Measurements from ENCODE around the gene RTP5.

Gene RTP5

GRCh38 chr2:241843321-241844065 lies 26.0 kb upstream of the RTP5 start:
- in situ Hi-C loops (cut with MboI; ENCODE audit: low sequenced_read_pairs), result no loop called here

GRCh38 chr2:241844066-241844728 lies 25.3 kb upstream of the RTP5 start:
- in situ Hi-C loops (cut with MboI; ENCODE audit: low sequenced_read_pairs), result no loop called here

GRCh38 chr2:241844831-241845578 lies 24.5 kb upstream of the RTP5 start:
- in situ Hi-C loops (cut with MboI; ENCODE audit: low sequenced_read_pairs), result no loop called here

GRCh38 chr2:241846406-241846805 lies 23.1 kb upstream of the RTP5 start:
- in situ Hi-C loops (cut with MboI; ENCODE audit: low sequenced_read_pairs), result no loop called here

- in situ Hi-C loops (cut with MboI; ENCODE audit: low sequenced_read_pairs), result no loop called here
Observed at GRCh38 chr2:241848761-241849615, 20.5 kb upstream of the RTP5 start.

- in situ Hi-C loops (cut with MboI; ENCODE audit: low sequenced_read_pairs), result no loop called here
Observed at GRCh38 chr2:241849616-241850543, 19.6 kb upstream of the RTP5 start.

GRCh38 chr2:241850544-241851324 lies 18.8 kb upstream of the RTP5 start:
- in situ Hi-C loops (cut with MboI; ENCODE audit: low sequenced_read_pairs), result no loop called here

GRCh38 chr2:241851325-241852115 lies 18.0 kb upstream of the RTP5 start:
- in situ Hi-C loops (cut with MboI; ENCODE audit: low sequenced_read_pairs), result no loop called here

- in situ Hi-C loops (cut with MboI; ENCODE audit: low sequenced_read_pairs), result no loop called here
Observed at GRCh38 chr2:241852116-241852980, 17.2 kb upstream of the RTP5 start.

- in situ Hi-C loops (cut with MboI; ENCODE audit: low sequenced_read_pairs), result no loop called here
Observed at GRCh38 chr2:241852981-241853631, 16.4 kb upstream of the RTP5 start.

- in situ Hi-C loops (cut with MboI; ENCODE audit: low sequenced_read_pairs), result no loop called here
Observed at GRCh38 chr2:241853651-241854341, 15.7 kb upstream of the RTP5 start.

- in situ Hi-C loops (cut with MboI; ENCODE audit: low sequenced_read_pairs), result no loop called here
Observed at GRCh38 chr2:241854342-241855244, 14.9 kb upstream of the RTP5 start.

- in situ Hi-C loops (cut with MboI; ENCODE audit: low sequenced_read_pairs), result no loop called here
Observed at GRCh38 chr2:241855245-241855887, 14.2 kb upstream of the RTP5 start.

GRCh38 chr2:241855888-241856422 lies 13.6 kb upstream of the RTP5 start:
- in situ Hi-C loops (cut with MboI; ENCODE audit: low sequenced_read_pairs), result no loop called here

All from hTERT RPE-1 (cell line).